HG02970 (cell line): ENCODE measurements around the gene FOSB.

Experiments used
- ATAC-seq: cut with Tn5 transposase; IDR thresholded peaks from one replicate; pipeline ENCODE4 v1.9.1; 2021; ENCODE audit warnings: mild to moderate bottlenecking, moderate library complexity, moderate number of reproducible peaks; ENCODE audit not compliant: unreplicated experiment, low FRiP score

Gene FOSB

DNA sequence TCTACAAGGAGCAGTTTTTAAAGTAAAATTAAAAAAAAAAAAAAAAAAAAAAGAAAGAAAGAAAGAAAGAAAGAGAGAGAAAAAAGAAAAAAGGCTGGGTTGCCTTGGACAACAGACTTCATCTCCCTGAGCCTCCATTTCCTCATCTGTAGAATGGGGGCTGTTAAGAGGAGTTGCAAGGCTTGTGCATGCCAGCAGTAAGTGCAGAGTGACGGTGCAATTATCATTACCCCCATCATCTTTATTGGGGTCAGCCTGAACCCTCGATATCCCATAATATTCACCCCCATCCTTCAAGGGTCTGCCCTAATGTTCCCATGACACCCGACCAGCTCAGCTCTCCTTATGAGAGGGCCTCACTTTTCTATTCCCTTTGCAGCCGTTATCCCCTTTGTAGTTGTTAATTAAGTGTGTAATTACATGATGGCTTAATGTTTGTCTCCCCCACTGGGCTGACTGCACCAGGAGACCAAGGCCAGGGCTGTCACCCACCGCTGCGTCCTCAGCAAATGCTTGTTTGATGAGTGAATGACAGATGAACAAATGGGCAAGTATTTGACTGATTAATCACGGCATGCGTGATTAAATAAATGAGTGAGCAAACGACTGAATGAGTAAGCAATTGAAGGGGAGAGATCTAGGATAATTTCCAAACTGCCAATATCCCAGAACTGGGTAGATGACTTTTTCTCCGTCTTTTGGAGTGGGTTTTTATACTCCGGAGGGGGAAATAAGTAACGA lies 10.1 kb downstream of the FOSB start:
- ATAC-seq = no peak

DNA sequence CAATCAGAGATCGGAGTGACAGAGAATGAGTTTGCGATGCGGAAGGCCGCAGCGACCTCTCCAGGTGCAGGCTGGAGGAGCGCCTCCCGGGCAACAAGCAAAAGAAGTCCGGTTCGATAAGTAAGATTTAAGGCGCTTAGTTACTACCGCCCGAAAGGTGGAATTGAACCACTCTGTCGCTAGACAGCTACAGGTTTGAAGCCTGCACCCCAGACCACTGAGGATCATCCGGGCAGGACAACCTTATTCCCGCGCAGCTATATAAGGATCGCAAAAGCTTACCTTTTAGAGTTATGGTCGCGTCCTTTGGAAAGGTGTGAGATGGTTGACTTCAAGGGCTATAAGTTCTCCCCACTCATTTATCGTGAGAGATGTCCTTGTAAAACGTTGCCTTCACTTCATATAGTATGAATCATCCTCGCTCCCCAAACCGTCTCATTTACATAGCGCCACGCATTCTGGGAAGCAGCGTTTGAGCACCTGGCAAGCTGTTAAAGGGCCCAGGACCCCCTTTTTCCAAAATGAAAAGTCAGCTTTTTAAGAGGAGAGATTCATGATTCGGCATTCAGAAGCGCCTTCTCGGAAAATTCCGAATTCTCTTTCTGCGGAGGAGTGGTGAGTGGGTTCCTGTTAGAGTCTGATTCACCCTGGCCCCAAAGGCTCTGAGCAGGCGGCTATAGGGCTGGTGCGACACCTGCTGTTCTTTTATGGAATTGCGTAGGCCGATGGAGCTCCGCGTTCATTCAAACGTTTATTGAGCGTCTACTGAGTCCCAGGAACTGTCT lies 10.8 kb downstream of the FOSB start:
- ATAC-seq = peak; percentile 55

- no peak for ATAC-seq
These were observed 15.2 kb downstream of the FOSB start for GRCh38 chr19:45483033-45483432.

DNA sequence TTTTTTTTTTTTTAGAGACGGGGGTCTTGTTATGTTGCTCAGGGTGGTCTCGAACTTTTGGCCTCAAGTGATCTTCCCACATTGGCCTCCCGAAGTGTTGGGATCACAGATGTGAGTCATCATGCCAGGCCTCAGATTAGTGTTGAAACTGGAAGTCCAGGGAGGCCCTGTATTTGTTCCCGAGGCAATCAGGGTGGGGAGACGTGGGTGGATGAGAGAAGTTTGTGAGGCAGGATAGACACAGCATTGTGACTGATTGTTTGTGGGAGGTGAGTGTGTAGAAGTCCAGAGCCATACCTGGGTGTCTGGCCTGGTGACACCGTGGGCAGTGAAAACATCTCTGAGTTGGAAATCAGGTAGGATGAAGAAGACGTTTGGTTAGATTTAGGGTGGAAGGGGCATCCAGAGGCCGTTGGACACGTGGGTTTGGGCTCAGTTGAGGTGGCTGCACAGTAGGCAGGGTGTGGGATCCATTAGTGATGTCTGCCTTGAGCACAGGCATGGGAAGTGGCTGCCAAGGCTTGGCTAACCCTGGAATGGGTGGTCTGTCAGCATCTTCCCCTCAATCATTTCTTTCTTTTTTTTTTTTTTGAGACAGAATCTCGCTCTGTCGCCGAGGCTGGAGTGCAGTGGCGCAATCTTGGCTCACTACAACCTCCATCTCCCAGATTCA lies 16.6 kb downstream of the FOSB start:
- no peak for ATAC-seq

DNA sequence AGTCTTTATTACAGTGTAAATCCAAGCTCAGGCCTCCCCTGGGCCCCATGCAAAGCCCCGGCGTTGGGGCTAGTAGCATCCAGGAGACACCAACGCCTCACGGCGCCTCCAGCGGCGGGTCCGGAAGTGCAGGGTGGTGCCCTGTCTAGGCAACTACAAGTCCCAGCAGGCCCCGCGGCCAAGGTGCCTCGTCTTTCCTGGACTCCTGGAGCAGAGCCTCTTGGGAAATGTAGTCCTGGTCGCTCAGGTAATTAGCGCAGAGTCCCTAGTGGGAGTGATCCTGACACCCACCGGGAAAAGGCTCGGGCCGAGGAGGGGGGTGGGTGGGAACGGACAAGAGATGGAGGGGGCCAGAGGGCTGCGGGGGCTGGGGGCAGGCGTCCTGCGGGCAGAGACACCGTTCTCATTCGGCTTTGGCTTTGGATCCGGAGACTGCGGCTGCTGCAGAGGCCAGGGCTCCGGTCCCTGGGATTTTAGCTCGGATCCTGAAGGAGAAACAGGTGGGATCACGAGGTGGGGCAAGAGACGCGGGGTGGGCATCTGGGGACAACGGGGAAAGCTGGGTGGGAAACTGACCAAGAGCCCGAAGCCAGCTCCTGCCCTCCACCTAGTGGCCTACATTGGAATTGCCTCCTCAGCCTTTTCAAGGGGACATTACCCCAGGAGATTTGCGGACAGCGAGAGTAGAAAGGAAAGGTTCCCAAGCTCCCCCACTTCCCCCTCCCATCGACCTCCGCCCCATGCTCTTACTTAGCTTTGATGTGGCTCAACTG lies 17.7 kb downstream of the FOSB start:
- ATAC-seq = peak; percentile 73

- no peak for ATAC-seq
These were observed 20.9 kb downstream of the FOSB start for GRCh38 chr19:45488708-45489107.

DNA sequence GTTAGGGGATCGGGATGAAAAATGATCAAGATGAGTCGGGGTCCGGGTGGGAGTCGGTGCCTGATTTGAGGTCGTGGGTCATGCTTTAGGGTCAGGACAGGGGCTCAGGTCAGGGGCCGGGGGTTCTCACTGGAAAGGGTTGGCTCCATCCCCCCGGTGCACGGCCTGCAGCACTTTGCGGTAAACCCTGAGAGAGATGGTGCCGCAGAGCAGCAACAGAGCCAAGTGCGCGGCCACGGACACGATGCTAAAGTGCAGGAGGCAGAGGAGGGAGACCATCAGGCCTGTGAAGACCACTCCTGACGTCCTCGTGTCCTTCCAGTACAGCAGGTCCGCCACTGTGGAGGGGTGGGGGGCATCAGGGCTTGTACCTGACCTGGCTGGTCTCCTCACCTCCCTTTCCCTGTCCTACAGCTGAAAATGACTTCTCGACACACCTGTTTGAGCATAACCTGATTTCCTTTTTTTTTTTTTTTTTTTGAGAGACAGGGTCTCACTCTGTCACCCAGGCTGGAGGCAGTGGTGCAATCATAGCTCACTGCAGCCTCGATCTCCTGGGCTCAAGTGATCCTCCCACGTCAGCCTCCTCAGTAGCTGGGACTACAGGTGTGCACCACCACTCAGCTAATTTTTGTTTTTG lies 21.5 kb downstream of the FOSB start:
- no peak for ATAC-seq

GRCh38 chr19:45492137-45492626 lies 24.4 kb downstream of the FOSB start:
- ATAC-seq = no peak

DNA sequence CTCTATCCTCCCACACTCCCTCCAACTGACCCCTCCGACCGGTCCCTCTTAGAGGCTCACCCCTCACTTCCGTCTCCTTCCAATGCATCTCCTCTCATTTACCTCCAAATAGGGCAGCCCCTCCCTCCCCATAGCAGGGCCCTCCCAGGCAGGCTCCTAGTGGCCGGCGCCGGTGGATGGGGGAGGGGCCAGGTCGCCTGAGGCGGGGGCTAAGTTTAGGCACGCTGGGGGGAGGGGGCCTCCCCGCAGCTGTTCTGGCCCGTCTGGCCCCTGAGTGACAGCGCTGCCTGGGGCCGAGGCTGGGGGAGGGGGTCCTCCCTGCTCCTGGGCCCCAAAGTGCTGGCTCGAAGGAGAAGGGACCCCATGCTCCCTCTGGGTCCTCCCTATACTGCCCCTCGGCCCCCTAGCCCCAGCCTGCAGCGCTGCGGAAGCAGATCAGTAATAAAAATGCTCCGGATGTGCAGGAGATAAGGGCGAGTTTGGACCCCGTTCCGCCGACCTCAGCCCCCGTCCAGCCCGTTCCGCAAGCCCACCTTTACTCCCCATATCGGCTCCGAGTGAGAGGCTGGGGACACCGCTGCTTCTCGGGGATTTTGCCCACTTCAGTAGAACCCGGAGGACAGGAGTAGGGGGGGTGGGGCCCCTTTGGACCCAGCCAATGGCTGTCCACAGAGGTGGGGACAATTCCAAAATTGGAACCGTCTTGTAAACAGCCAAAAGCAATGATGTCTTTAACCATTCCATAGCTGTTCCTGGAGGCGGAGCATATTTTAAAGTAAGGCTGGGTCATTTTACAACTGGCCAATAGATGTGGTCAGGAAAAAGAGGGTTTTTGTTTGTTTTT lies 25.1 kb downstream of the FOSB start:
- ATAC-seq = no peak

GRCh38 chr19:45494261-45494916 lies 26.6 kb downstream of the FOSB start:
- ATAC-seq = no peak

DNA sequence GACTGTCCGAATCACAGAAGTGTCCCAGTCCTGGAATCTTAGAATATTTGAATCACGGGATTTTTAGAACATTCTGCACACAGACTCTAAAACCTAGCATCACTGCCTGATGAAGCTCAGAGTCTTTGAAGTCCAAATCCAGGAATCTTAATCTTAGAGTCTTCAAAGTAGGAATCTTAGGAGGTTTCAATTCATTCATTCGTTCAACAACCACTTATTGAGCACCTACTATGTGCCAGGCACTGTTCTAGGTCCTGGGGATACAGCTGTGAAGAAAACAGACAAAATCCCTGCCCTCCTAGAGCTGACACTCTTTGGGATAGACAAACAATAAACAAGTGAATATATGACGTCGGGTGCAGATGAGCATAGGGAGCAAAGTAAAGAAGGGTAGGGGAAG lies 27.4 kb downstream of the FOSB start:
- ATAC-seq = no peak

- ATAC-seq = peak; percentile 2
These were observed 28.7 kb downstream of the FOSB start for GRCh38 chr19:45496349-45496953.

- no peak for ATAC-seq
These were observed 30.0 kb downstream of the FOSB start for GRCh38 chr19:45497791-45498190.

GRCh38 chr19:45498411-45499195 lies 30.8 kb downstream of the FOSB start, which contains the start of gene PPM1N:
Gene PPM1N, plus strand, starts transcription at chr19:45498443. Its CDS starts 30 bp downstream, at chr19:45498473.
- ATAC-seq = no peak

GRCh38 chr19:45499196-45500180 lies 31.7 kb downstream of the FOSB start:
- no peak for ATAC-seq
